ENCODE data around the gene FREM3. TPM values are rescaled to one million over a fixed set of nuclear protein-coding genes. Genes with fewer than 3 reads are reported as not detected.

The FREM3 gene
- polyA plus RNA-seq, 2 of the 4 experiments (the other 2 are of a cell fraction) = not detected

- FAIRE-seq (no peak), ATAC-seq (no peak), DNase-seq (ENCODE audit: low read depth in 1 of 2, low spot score in 1 of 2) (no peak)
- TF ChIP-seq CEBPB (IDR thresholded peaks at IDR 0.05) = no peak
- no peak for TF ChIP-seq HDAC2 (IDR thresholded peaks at IDR 0.05)
- no peak for TF ChIP-seq FOSL2 (IDR thresholded peaks at IDR 0.05)
- no peak for TF ChIP-seq FOSL2 (CRISPR knock-in tag; IDR thresholded peaks at IDR 0.05)
- no peak overlapping the region for H3K4me2 ChIP-seq
- H3K27ac ChIP-seq = no peak overlapping the region
- 72% methylated on average over 2 of the region's 2 CpGs for WGBS (ENCODE audit: missing lambda C conversion rate)
- CTCF ChIA-PET = no interaction called here
- POLR2A ChIA-PET = no interaction called here
- H3K9me3 ChIP-seq = no peaks in the 10 kb centered on the region
- no peak overlapping the region for H3K4me3 ChIP-seq
- H3K4me1 ChIP-seq = no peaks in the 10 kb centered on the region
Measured at GRCh38 chr4:143713955-143714625, 13.6 kb upstream of the FREM3 start.

GRCh38 chr4:143713553-143713952 is 13.1 kb upstream of the FREM3 start:
- POLR2A ChIA-PET = no interaction called here
- H3K9me3 ChIP-seq = no peaks in the 10 kb centered on the region
- CTCF ChIA-PET = no interaction called here
- DNase-seq (ENCODE audit: low read depth in 1 of 2, low spot score in 1 of 2) (no peak), FAIRE-seq (no peak), ATAC-seq (no peak)
- H3K27ac ChIP-seq = no peak overlapping the region
- H3K4me2 ChIP-seq = no peak overlapping the region
- TF ChIP-seq JUNB (IDR thresholded peaks at IDR 0.05) (no peak), EHMT2 (IDR thresholded peaks at IDR 0.05; ENCODE audit: low read depth) (no peak), CHD2 (IDR thresholded peaks at IDR 0.05; ENCODE audit: low read length, partially characterized antibody) (no peak), RAD21 (conservative IDR thresholded peaks at IDR 0.05 in 1 of 2, IDR thresholded peaks at IDR 0.05 in 1 of 2) (no peak), CBX2 (IDR thresholded peaks at IDR 0.05; ENCODE audit: borderline replicate concordance, low read depth) (no peak), SREBF2 (IDR thresholded peaks at IDR 0.05) (no peak), CBX8 (IDR thresholded peaks at IDR 0.05) (no peak), NR3C1 (IDR thresholded peaks at IDR 0.05) (no peak), KDM1A (IDR thresholded peaks at IDR 0.05; ENCODE audit: low read depth) (no peak), EHF (CRISPR knock-in tag; IDR thresholded peaks at IDR 0.05) (no peak), FOXS1 (CRISPR knock-in tag; IDR thresholded peaks at IDR 0.05) (no peak), ATOH8 (CRISPR knock-in tag; IDR thresholded peaks at IDR 0.05; ENCODE audit: low read depth) (no peak), EP300 (IDR thresholded peaks at IDR 0.05) (no peak), HOXB13 (CRISPR knock-in tag; IDR thresholded peaks at IDR 0.05; ENCODE audit: low read depth) (no peak), FOSB (CRISPR knock-in tag; IDR thresholded peaks at IDR 0.05) (no peak), NPAS2 (CRISPR knock-in tag; IDR thresholded peaks at IDR 0.05; ENCODE audit: borderline replicate concordance) (no peak)
- TF ChIP-seq, protein P1, sequence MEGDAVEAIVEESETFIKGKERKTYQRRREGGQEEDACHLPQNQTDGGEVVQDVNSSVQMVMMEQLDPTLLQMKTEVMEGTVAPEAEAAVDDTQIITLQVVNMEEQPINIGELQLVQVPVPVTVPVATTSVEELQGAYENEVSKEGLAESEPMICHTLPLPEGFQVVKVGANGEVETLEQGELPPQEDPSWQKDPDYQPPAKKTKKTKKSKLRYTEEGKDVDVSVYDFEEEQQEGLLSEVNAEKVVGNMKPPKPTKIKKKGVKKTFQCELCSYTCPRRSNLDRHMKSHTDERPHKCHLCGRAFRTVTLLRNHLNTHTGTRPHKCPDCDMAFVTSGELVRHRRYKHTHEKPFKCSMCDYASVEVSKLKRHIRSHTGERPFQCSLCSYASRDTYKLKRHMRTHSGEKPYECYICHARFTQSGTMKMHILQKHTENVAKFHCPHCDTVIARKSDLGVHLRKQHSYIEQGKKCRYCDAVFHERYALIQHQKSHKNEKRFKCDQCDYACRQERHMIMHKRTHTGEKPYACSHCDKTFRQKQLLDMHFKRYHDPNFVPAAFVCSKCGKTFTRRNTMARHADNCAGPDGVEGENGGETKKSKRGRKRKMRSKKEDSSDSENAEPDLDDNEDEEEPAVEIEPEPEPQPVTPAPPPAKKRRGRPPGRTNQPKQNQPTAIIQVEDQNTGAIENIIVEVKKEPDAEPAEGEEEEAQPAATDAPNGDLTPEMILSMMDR (IDR thresholded peaks at IDR 0.05) = no peak
- TF ChIP-seq, protein P2, sequence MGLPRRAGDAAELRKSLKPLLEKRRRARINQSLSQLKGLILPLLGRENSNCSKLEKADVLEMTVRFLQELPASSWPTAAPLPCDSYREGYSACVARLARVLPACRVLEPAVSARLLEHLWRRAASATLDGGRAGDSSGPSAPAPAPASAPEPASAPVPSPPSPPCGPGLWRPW (IDR thresholded peaks at IDR 0.05) = no peak
- TF ChIP-seq, protein P3, sequence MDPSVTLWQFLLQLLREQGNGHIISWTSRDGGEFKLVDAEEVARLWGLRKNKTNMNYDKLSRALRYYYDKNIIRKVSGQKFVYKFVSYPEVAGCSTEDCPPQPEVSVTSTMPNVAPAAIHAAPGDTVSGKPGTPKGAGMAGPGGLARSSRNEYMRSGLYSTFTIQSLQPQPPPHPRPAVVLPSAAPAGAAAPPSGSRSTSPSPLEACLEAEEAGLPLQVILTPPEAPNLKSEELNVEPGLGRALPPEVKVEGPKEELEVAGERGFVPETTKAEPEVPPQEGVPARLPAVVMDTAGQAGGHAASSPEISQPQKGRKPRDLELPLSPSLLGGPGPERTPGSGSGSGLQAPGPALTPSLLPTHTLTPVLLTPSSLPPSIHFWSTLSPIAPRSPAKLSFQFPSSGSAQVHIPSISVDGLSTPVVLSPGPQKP (IDR thresholded peaks at IDR 0.05; ENCODE audit: low read depth, low read length) = no peak
- TF ChIP-seq, protein P4, sequence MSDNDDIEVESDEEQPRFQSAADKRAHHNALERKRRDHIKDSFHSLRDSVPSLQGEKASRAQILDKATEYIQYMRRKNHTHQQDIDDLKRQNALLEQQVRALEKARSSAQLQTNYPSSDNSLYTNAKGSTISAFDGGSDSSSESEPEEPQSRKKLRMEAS (IDR thresholded peaks at IDR 0.05) = no peak
- 12% methylated on average over 5 of the region's 5 CpGs for WGBS (ENCODE audit: missing lambda C conversion rate)
- no peaks in the 10 kb centered on the region for H3K4me1 ChIP-seq
- H3K4me3 ChIP-seq = no peak overlapping the region
